ENCODE measurements around the gene NPAS4.
"Not testable (repeated sequence)": the region's sequence is repeated elsewhere in the genome, so short reads cannot be mapped to it uniquely, and the experiment has no call there.

The NPAS4 gene

GRCh38 chr11:66420671-66421476 lies at the start of gene NPAS4:
NPAS4 (plus strand) TSS chr11:66421035; CDS start chr11:66421180, 145 bp downstream.
- DNase-seq (ENCODE audit: low read depth): no peak

GRCh38 chr11:66371627-66372415 lies 49.0 kb upstream of the NPAS4 start, which contains the start of gene SLC29A2:
SLC29A2 (minus strand) TSS chr11:66371760; CDS start chr11:66371591, 169 bp downstream.
- peak; percentile 70 for DNase-seq (ENCODE audit: low read depth)

- no peak for DNase-seq (ENCODE audit: low read depth)
These were observed 47.6 kb upstream of the NPAS4 start for GRCh38 chr11:66373265-66373664.

DNA sequence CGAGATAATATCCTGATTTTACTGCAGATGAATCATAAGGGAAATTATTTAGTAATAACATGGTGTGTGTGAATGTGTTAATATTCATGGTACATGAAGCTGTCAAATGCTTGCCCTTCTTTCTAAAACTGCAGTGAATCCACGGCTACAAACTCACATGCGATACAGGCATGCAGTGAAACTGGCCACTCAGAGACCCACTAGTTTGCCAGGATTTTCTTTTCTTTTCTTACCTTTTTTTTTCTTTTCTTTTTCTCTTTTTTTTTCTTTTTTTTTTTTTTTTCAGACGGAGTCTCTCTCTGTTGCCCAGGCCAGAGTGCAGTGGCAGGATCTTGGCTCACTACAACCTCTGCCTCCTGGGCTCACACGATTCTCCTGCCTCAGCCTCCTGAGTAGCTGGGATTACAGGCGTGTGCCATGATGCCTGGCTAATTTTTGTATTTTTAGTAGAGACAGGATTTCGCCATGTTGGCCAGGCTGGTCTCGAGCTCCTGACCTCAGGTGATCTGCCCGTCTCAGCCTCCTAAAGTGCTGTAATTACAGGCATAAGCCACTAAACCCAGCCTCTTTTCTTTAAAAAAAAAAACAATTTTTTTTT lies 47.0 kb upstream of the NPAS4 start:
- not testable (repeated sequence) for DNase-seq (ENCODE audit: low read depth)

DNA sequence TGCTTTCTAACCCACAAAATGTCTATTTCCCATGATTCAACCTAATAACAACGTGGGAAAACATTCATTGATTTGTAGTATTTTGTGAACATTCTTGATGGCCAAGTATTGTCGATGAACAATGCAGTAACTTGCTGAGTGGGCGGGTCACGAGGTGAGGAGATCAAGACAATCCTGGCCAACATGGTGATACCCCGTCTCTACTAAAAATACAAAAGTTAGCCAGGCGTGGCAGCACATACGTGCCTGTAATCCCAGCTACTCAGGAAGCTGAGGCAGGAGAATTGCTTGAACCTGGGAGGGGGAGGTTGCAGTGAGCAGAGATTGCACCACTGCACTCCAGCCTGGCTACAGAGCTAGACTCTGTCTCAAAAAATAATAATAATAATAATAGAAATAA lies 40.6 kb upstream of the NPAS4 start:
- not testable (repeated sequence) for DNase-seq (ENCODE audit: low read depth)

DNA sequence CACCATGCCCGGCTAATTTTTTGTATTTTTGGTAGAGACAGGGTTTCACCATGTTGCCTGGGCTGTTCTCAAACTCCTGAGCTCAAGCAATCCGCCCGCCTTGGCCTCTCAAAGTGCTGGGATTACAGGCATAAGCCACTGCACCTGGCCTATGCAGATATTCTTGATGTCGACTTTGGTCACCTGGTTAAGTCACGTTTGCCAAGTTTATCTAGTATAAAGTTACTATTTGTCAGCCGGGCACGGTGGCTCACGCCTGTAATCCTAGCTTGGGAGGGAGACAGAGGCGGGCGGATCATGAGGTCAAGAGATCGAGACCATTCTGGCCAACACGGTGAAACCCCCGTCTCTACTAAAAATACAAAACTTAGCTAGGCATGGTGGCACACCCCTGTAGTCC lies 36.5 kb upstream of the NPAS4 start:
- DNase-seq (ENCODE audit: low read depth): not testable (repeated sequence)

DNA sequence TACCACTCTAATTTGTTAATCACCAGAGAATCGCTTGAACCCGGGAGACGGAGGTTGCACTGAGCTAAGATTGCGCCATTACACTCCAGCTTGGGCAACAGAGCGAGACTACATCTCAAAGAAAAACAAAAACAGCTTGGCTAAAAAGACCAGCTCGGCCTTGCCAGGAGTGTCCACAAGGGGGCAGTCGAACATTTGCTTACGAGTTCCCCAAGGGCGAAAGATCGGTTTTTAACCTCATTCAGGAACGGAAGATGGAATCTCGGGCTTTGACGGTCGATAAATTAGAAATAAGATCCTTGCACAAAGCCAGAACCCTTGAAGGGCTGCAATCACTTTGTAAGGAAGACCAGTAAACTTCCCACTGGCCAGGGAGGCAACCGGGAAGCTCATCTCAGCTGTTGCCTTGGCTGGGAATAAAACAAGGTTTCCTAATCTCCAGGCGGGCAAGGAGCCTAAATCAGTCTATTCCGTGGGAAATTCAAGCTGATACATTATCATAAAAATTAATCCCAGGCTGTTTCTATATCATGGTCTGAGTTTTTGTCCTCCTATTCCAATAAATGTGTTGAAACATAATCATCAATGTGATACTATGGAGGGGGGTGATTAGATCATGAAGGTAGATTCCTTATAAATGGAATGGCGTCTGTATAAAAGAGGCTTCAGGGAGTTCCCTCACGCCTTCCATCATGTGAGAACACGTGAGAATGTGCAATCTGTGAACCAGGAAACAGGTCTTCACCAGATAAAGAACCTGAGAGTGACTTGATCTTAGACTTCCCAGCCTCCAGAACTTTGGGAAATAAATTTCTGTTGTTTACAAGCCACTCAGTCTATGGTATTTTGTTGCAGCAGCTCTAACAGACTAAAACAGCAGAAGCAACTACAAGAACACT lies 34.4 kb upstream of the NPAS4 start:
- DNase-seq (ENCODE audit: low read depth): peak; percentile 75

GRCh38 chr11:66388780-66389386 lies 32.0 kb upstream of the NPAS4 start:
- peak; percentile 54 for DNase-seq (ENCODE audit: low read depth)

GRCh38 chr11:66391322-66391721 lies 29.5 kb upstream of the NPAS4 start:
- DNase-seq (ENCODE audit: low read depth): no peak

- DNase-seq (ENCODE audit: low read depth): no peak
These were observed 26.9 kb upstream of the NPAS4 start for GRCh38 chr11:66393954-66394353.

- no peak for DNase-seq (ENCODE audit: low read depth)
These were observed 13.2 kb upstream of the NPAS4 start for GRCh38 chr11:66407651-66408050.

- DNase-seq (ENCODE audit: low read depth): peak; percentile 87
These were observed 12.2 kb upstream of the NPAS4 start for GRCh38 chr11:66408488-66409214.

DNA sequence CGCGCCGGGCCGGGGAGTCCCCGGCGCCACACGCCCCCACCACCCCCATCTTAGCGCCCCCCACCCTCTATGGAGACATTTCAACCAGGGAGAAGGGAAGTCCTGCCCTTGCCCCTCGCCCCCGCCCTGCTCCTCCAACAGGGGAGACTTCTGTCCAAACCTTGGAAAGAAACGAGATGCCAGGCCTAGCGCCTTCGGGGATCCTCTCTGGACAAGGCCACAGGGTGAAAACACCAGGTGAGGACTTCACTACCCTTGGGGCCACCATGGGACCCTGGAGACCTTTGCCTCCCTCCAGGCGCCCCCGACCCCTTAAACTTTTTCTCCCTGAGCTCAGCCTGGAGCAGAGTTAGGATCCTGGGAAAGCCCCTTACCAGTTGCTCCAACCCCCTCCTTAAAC lies 11.6 kb upstream of the NPAS4 start:
- no peak for DNase-seq (ENCODE audit: low read depth)

GRCh38 chr11:66410191-66410590 lies 10.6 kb upstream of the NPAS4 start:
- no peak for DNase-seq (ENCODE audit: low read depth)

- no peak for DNase-seq (ENCODE audit: low read depth)
These were observed 9.5 kb upstream of the NPAS4 start for GRCh38 chr11:66411323-66411722.

DNA sequence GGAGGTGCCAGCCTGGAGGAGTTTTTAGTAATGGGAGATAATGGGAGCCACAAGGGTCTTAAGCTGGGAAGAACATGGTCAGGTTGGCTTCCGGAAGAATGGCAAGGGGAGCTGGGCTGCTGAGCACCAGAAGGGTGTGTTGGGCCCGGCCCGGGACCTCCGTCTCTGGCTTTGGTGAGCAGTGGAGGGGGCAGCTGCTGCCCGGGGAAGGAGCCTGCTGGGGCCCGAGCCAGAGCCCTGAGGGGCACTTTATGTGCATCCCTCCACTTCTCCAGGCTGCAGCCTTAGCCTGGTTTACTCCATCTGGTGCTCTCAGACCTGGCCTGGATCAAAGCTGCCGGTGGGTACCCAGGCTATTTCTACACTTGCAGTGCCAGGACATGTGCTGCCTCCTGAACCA lies 8.7 kb upstream of the NPAS4 start:
- no peak for DNase-seq (ENCODE audit: low read depth)

GRCh38 chr11:66413167-66413566 lies 7.7 kb upstream of the NPAS4 start:
- no peak for DNase-seq (ENCODE audit: low read depth)

DNA sequence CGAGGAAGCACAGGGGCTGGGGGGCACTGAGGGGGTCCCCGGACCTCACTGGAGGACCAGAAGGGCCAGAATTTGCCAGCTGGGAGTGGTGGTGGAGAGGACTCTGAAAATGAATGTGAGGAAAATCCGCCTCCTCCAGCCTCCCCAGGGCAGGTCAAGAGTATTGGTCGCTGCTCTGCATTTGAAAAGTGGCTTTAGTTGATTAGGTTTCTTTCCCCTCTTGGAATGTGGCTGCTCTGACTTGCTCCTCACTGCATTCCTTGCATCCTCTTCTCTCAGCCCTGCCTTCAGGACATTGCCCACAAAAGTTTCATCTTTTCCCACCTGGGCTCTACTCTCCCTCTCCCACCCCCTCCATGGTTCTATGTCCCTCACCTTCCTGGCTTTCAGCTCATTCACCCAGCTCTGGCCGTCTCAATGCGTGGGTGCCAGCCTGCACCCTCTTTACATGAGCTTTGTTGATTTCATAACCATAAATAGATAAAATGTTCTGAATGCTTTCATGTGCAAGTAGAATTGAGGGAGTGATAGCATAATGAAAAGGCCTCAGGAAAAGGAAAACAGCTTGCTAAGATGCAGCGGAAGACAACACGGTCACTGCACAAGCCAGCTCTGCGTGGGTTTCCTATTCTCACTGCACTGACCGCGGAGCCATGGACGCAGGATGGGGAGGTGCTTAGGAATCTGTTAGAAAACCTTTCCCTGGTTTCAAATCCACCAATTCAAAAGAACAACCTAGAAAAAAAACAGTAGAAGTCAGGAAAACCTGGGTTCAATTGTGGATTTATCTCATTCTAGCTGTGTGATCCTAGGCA lies 6.5 kb upstream of the NPAS4 start:
- DNase-seq (ENCODE audit: low read depth): no peak

DNA sequence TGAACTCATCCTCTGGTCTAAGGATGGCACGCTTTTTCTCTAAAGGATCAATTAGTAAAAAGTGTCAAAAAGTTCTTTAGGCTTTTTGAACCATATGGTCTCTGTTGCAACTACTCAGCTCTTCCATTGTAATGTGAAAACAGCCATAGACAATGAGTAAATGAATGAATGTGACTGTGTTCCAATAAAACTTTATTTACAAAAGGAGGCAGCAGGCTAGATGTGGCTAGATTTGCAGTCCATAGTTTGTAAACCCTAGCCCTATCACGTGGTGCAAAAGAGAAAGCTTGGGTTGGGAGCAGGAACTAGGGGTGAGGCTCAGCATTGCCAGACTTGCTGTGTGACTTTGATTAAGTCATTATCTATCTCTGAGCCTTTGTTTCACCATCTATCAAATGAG lies 5.4 kb upstream of the NPAS4 start:
- no peak for DNase-seq (ENCODE audit: low read depth)

DNA sequence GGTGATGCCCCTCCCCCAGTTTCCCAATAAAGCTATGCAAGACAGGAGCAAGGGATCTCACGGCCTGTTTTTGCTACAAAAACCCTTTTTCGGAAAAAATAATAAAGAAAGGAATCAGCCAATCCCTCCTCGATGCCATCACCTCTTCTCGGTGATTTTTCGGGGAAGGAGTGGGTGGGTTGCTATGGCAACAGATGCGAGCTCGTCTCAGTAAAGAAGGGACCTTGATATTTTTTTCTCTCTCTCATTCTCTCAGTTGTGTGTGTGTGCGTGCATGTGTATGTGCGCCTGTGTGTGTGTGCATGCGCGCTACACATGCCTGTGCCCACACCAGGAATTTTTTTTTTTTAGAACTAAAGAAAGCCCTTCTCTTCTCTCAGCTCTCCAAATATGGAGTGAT lies 3.8 kb upstream of the NPAS4 start:
- DNase-seq (ENCODE audit: low read depth): peak; percentile 24

Measured in activated T-cell treated with anti-CD3 and anti-CD28 coated beads for 24 hours (primary cell).